Measurements from ENCODE around the gene RNF227. TPM values are rescaled to one million over a fixed set of nuclear protein-coding genes. Genes with fewer than 3 reads are reported as not detected.

RNF227 gene
- total and polyA plus RNA-seq, 10 of the 15 experiments (the other 5 are each of a cell fraction or from before 2014, with no cell fraction given): 0.49 to 5.0 (median 1.3) TPM

DNA sequence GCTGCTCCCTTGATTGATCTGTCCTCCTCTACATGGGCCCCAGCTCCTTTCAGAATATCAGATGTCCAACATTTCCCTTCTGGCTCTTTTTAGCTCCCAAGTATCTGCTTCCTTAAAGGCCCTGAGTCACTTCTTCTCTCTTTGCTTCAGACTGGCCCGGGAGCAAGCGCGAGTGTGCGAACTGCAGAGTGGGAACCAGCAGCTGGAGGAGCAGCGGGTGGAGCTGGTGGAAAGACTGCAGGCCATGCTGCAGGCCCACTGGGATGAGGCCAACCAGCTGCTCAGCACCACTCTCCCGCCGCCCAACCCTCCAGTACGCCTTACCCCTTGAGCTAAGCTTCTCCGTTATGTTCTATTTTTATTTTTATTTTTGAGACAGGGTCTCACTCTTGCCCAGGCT, 28.2 kb upstream of the RNF227 start:
- Histone ChIP-seq H3K27ac (ENCODE audit: control insufficient read depth, insufficient read depth) (no peak overlapping the region), H3K27me3 (replicated peaks in 1 of 2; ENCODE audit: control insufficient read depth in 2 of 2, insufficient read depth in 2 of 2, low read length in 1 of 2) (no peaks in the 10 kb centered on the region), H3K4me3 (no peak overlapping the region), H3K79me2 (ENCODE audit: control insufficient read depth, insufficient read depth, low read length) (no peaks in the 10 kb centered on the region), H3K4me2 (ENCODE audit: control insufficient read depth, insufficient read depth) (no peak overlapping the region), H3K9me3 (replicated peaks; ENCODE audit: control insufficient read depth, insufficient read depth, low read length) (no peaks in the 10 kb centered on the region), H3K36me3 (ENCODE audit: control insufficient read depth in 2 of 2, insufficient read depth in 2 of 2, low read length in 1 of 2) (peaks cover 12 to 33% of the 10 kb centered on the region in 2 experiments), H3K9ac (ENCODE audit: control insufficient read depth, insufficient read depth, low read length) (no peak overlapping the region), H4K20me1 (ENCODE audit: control insufficient read depth, insufficient read depth) (no peaks in the 10 kb centered on the region), H2AFZ (ENCODE audit: control insufficient read depth, low read depth, low read length) (no peak overlapping the region), H3K4me1 (ENCODE audit: control insufficient read depth, insufficient read depth, low read length) (no peaks in the 10 kb centered on the region)
- CTCF ChIA-PET: interaction anchor here (1.6 to 2.9 kb wide), 4 partner anchors 9 to 45 kb away, joined by 5 to 14 read pairs (median 6); partner anchors contain the start of genes CNTROB and TRAPPC1
- in situ Hi-C loops (cut with MboI) (no loop called here), intact Hi-C loops (cut with micrococcal nuclease; ENCODE audit: unreplicated experiment) (no loop called here)
- SMC1A ChIA-PET (ENCODE audit: uncharacterized antibody, unreplicated experiment): interaction anchor here (0.6 to 2.1 kb wide), 9 partner anchors 9 to 83 kb away, joined by 3 to 9 read pairs (median 3); no protein-coding TSS in a partner anchor
- WGBS (ENCODE audit: insufficient coverage, insufficient replicate concordance, low lambda C conversion rate, missing lambda C conversion rate): 97% methylated on average over 9 of the region's 9 CpGs
- RAD21 ChIA-PET (ENCODE audit: unreplicated experiment): interaction anchor here (0.9 to 1.0 kb wide), 3 partner anchors 9 to 12 kb away, joined by 3 read pairs; partner anchors contain the start of genes CNTROB and TRAPPC1
- no TSS peak for BruUV-seq (replicated peaks)
- POLR2A ChIA-PET: interaction anchor here (0.6 to 2.1 kb wide), 4 partner anchors 9 to 188 kb away, joined by 3 to 6 read pairs (median 4); partner anchors contain the start of gene CNTROB
- DNase-seq (ENCODE audit: low read depth, low spot score) (no peak), ATAC-seq (no peak), FAIRE-seq (no peak)
- no peak for TF ChIP-seq NR2C1 (IDR thresholded peaks at IDR 0.05)
- no peak for TF ChIP-seq EZH2 (IDR thresholded peaks at IDR 0.05; ENCODE audit: borderline replicate concordance, control insufficient read depth, low read depth, low read length)

DNA sequence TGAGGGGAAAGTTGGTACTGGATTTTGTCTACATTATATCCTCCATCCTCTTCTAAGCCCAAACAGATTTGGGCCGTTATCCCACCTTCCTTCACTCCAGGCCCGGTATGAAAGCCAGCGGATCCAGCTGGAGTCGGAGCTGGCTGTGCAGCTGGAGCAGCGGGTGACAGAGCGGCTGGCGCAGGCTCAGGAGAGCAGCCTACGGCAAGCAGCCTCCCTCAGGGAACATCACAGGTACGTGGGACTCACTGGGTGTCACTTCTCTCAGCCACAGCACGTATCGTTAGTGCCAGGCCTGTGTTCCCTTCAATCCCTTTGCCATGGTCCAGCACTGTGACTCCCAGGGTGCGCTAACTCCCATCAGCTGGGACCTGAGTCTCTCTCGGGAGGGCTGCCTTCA, 27.2 kb upstream of the RNF227 start:
- FAIRE-seq (no peak), ATAC-seq (no peak), DNase-seq (ENCODE audit: low read depth, low spot score) (no peak)
- no peaks in the 10 kb centered on the region for H3K9me3 ChIP-seq (replicated peaks; ENCODE audit: control insufficient read depth, insufficient read depth, low read length)
- H3K27me3 ChIP-seq (replicated peaks in 1 of 2; ENCODE audit: control insufficient read depth in 2 of 2, insufficient read depth in 2 of 2, low read length in 1 of 2): no peaks in the 10 kb centered on the region
- peaks cover 12 to 33% of the 10 kb centered on the region in 2 experiments for H3K36me3 ChIP-seq (ENCODE audit: control insufficient read depth in 2 of 2, insufficient read depth in 2 of 2, low read length in 1 of 2)
- no peak overlapping the region for H3K9ac ChIP-seq (ENCODE audit: control insufficient read depth, insufficient read depth, low read length)
- no peaks in the 10 kb centered on the region for H4K20me1 ChIP-seq (ENCODE audit: control insufficient read depth, insufficient read depth)
- ChIA-PET SMC1A (ENCODE audit: uncharacterized antibody, unreplicated experiment) (no interaction called here), POLR2A (interaction anchor here (0.7 kb wide), 2 partner anchors 14 to 256 kb away, joined by 6 read pairs; partner anchors contain the start of gene KCNAB3), RAD21 (ENCODE audit: unreplicated experiment) (interaction anchor here (1.0 kb wide), 1 partner anchor 11 kb away, joined by 3 read pairs; the partner anchor contains the start of genes CNTROB and TRAPPC1), CTCF (interaction anchor here (2.1 to 2.9 kb wide), 2 partner anchors 7 to 10 kb away, joined by 6 to 14 read pairs; partner anchors contain the start of genes CNTROB and TRAPPC1)
- H3K79me2 ChIP-seq (ENCODE audit: control insufficient read depth, insufficient read depth, low read length): no peaks in the 10 kb centered on the region
- H3K4me3 ChIP-seq: no peak overlapping the region
- BruUV-seq (replicated peaks): no TSS peak
- no peak overlapping the region for H2AFZ ChIP-seq (ENCODE audit: control insufficient read depth, low read depth, low read length)
- intact Hi-C loops (cut with micrococcal nuclease; ENCODE audit: unreplicated experiment): no loop called here
- in situ Hi-C loops (cut with MboI): no loop called here
- no peaks in the 10 kb centered on the region for H3K4me1 ChIP-seq (ENCODE audit: control insufficient read depth, insufficient read depth, low read length)
- H3K27ac ChIP-seq (ENCODE audit: control insufficient read depth, insufficient read depth): no peak overlapping the region
- WGBS (ENCODE audit: insufficient coverage, insufficient replicate concordance, low lambda C conversion rate, missing lambda C conversion rate): 93% methylated on average over 13 of the region's 13 CpGs
- H3K4me2 ChIP-seq (ENCODE audit: control insufficient read depth, insufficient read depth): no peak overlapping the region
- TF ChIP-seq RAD51 (IDR thresholded peaks at IDR 0.05) (no peak), CBX3 (IDR thresholded peaks at IDR 0.05; ENCODE audit: borderline replicate concordance, low read depth) (no peak), BMI1 (IDR thresholded peaks at IDR 0.05; ENCODE audit: borderline replicate concordance) (no peak), SUZ12 (IDR thresholded peaks at IDR 0.05; ENCODE audit: unreplicated experiment) (no peak), HDGF (IDR thresholded peaks at IDR 0.05) (no peak), STAT1 (conservative IDR thresholded peaks at IDR 0.05) (no peak), SMARCA5 (IDR thresholded peaks at IDR 0.05) (no peak), SP1 (IDR thresholded peaks at IDR 0.05; ENCODE audit: low read depth, low read length) (no peak), JUNB (IDR thresholded peaks at IDR 0.05) (no peak), SIX5 (IDR thresholded peaks at IDR 0.05; ENCODE audit: low read depth, low read length, severe bottlenecking) (no peak), CHD4 (IDR thresholded peaks at IDR 0.05) (no peak), HCFC1 (IDR thresholded peaks at IDR 0.05; ENCODE audit: low read length) (no peak), NR2C2 (IDR thresholded peaks at IDR 0.05; ENCODE audit: borderline replicate concordance, control insufficient read depth, insufficient read length, low read depth) (no peak), IKZF2 (IDR thresholded peaks at IDR 0.05) (no peak)
- TF ChIP-seq, protein P1, sequence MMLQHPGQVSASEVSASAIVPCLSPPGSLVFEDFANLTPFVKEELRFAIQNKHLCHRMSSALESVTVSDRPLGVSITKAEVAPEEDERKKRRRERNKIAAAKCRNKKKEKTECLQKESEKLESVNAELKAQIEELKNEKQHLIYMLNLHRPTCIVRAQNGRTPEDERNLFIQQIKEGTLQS (IDR thresholded peaks at IDR 0.05; ENCODE audit: borderline replicate concordance, extremely low read depth, low read depth, low read length): no peak

Data from GM12878 (cell line).